Muscle layer of colon (tissue), 2 donors: ENCODE data around the gene AJAP1.

Experiments
- H3K27ac ChIP-seq: one replicate; pipeline ENCODE4 v1.7.0; 2013; ENCODE audit warnings: low read depth, mild to moderate bottlenecking, low read length, moderate library complexity
- H3K27me3 ChIP-seq, 2 donors: one replicate each; pipeline ENCODE4 v1.7.0; 2013; ENCODE audit warnings: low read length in 2 of 2, mild to moderate bottlenecking in 2 of 2; ENCODE audit not compliant: insufficient read depth in 2 of 2, control insufficient read depth in 1 of 2
- H3K36me3 ChIP-seq: one replicate; pipeline ENCODE4 v1.7.0; 2013; ENCODE audit warnings: mild to moderate bottlenecking, low read length; ENCODE audit not compliant: insufficient read depth
- H3K4me1 ChIP-seq: one replicate; pipeline ENCODE4 v1.7.0; 2013; ENCODE audit warnings: mild to moderate bottlenecking, low read length; ENCODE audit not compliant: insufficient read depth
- H3K4me3 ChIP-seq, 2 donors: one replicate each; pipeline ENCODE4 v1.7.0; 2013; ENCODE audit warnings: low read length in 2 of 2, low read depth in 1 of 2, mild to moderate bottlenecking in 1 of 2, moderate library complexity in 1 of 2
- H3K9ac ChIP-seq: one replicate; pipeline ENCODE4 v1.7.0; 2013; ENCODE audit warnings: low read length
- H3K9me3 ChIP-seq: one replicate; pipeline ENCODE4 v1.7.0; 2013; ENCODE audit warnings: mild to moderate bottlenecking, low read length
- donor health status: abdominal sarcoma.
- donor health status: Adenocarcinoma of cecum.

The AJAP1 gene

DNA sequence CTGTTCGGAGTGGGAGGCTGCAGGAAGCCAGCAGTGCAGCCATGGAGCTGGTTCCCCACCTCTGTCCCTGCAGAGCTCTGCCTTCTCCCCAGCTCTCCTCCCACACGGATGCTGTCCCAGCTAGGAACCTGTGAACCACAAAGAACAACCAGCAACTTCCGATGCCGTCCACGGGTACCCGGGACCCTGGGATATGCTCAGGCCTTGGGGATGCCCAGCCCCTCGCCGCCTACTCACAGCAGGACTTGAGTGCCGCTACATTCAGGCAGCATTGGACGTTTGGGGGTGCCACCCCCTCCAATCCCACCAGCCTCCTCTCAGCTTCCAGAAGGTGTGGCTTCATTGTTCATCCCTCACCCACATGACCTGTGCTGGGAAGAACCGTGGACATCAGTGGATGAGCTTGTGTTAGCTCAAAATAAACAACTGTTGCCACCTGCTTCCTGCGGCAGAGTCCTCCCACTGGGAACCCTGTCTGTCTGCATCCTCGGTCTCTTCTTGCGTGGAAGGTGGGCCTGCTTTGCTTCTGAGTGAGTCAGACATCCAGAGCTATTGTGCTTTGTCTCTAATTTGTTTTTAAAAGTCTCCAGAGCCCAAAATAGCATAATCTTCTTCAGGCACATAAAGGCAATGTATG is 20.1 kb upstream of the AJAP1 start:
- no peaks in the 10 kb centered on the region for H3K36me3 ChIP-seq
- no peak overlapping the region for H3K27ac ChIP-seq
- no peaks in the 10 kb centered on the region for H3K4me1 ChIP-seq
- H3K9ac ChIP-seq = no peak overlapping the region
- peaks cover 0 to 9% of the 10 kb centered on the region in 2 donors for H3K27me3 ChIP-seq
- no peaks in the 10 kb centered on the region for H3K9me3 ChIP-seq
- H3K4me3 ChIP-seq = no peak overlapping the region

DNA sequence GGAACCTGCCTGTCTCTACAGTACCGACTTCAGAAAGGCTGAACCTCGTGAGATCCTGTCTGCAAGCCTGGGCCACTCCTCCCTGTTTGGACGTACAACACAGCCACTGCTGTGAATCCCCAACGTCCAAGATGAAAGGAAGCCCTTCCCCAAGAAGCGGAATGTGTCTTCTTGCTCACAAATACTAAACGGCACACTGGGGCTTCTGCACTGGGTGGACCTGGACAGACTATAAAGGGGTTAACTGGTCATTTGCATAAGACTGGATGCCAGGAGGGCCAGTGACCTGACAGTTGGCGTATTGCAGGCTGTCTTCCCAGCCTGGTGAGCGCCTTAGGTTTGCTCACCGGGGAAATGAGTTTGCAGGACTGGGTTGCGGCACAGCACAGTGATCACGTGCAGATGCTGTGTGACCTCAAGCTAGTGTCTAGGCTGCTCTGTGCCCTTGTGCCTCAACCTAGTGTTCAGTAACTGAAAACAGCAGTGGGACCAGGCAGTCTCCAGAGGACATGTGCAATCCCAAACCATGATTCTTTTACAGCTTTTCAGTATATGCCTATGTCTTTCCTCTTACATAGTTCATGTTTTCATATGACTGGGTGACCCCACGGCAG is 19.5 kb upstream of the AJAP1 start:
- H3K27ac ChIP-seq = no peak overlapping the region
- no peaks in the 10 kb centered on the region for H3K9me3 ChIP-seq
- no peak overlapping the region for H3K9ac ChIP-seq
- H3K4me3 ChIP-seq = no peak overlapping the region
- peaks cover 0 to 9% of the 10 kb centered on the region in 2 donors for H3K27me3 ChIP-seq
- H3K36me3 ChIP-seq = no peaks in the 10 kb centered on the region
- H3K4me1 ChIP-seq = no peaks in the 10 kb centered on the region

DNA sequence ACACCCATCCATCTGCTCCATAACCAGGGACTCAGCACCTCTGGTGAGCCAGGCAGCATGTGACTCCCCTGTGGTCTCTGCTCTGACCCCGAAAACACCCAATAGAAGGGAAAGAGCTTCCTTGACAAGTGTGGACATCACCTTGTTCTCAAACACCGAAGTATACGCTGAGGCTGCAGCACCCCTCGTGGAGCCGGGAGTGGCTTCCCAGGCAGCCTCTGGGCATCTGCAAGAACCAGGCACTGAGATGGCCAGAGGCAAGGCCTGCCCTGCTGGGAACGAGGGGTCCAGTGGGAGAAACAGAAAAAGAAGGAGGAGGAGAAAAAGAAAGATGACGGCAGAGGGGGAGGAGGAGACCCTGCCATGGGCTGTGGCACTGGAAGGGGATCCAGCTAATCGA is 18.2 kb upstream of the AJAP1 start:
- H3K4me3 ChIP-seq = no peak overlapping the region
- no peaks in the 10 kb centered on the region for H3K9me3 ChIP-seq
- H3K27me3 ChIP-seq = peaks cover 0 to 9% of the 10 kb centered on the region in 2 donors

DNA sequence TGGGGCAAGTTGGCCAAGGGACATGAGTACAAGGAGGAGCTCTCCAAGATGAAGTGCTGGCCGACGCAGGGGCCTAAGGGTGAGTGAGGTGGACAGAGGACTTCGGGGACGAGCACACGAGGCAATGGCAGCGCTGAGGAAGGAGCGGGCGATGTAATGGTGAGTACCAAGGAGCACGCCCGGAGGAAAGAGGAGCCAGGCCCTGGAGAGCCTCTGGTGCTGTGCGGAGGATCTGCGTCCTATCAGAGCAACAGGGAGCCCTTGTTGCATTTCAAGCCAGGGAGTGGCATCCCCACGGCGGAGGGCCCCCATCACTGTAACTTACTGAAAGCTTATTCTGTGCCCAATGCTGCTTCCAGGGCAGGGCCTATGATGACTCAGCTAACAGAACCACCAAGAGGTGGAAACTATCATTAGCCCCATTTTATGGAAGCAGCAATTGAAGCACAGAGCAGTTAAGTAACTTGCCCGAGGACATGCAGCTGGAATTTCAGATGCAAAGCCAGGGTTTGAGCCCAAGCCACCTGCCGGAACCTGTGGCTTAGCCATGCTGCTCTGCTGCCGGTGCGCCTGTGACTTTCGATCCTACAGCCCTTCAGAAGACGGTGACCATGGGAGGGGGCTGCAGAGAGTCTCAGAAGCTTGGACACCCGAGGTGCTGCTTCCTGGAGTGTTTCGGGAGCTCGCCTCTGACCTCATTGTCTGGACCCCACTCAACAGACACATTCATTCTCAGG is 17.6 kb upstream of the AJAP1 start:
- H3K27me3 ChIP-seq = peaks cover 0 to 9% of the 10 kb centered on the region in 2 donors
- no peak overlapping the region for H3K27ac ChIP-seq
- no peaks in the 10 kb centered on the region for H3K9me3 ChIP-seq
- H3K36me3 ChIP-seq = no peaks in the 10 kb centered on the region
- H3K4me1 ChIP-seq = no peaks in the 10 kb centered on the region
- no peak overlapping the region for H3K4me3 ChIP-seq
- no peak overlapping the region for H3K9ac ChIP-seq

More for the DNA sequence above, 18.2 kb upstream of the AJAP1 start:
- no peak overlapping the region for H3K9ac ChIP-seq
- H3K36me3 ChIP-seq = no peaks in the 10 kb centered on the region
- no peaks in the 10 kb centered on the region for H3K4me1 ChIP-seq
- no peak overlapping the region for H3K27ac ChIP-seq

DNA sequence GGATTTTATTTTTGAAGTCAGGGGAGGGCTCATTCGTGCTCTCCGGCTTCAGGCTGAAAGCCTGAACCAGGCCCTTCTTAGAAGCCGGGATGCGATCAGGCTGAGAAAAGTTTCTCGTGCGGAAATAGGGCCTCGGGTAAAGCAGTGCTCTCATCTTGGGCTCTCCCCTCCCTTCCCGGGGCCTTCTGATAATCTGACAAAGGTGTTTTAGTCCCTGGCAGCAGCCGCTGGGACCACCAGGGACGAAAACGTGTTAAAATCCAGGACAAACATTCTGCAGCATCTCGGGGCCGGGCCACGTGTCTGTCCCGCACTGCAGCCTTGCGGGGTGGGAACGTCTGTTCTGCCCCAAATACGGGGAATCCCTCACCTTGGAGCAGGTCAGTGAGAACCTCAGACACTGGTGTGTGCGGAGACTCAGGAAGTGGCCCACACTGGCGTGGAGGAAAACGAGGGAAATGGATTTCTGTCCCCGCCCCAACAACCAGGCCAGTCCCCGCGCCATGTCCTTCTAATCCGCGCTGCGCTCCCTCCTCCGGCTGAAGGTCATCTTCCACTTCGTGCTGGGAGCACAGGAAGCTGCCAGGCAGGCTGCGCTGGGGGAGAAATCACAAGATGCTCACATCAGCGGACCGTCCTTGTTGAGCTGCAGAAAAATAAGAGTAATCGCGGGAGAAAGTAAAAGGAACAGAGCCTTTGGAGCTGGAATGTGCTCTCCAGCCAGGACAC is 16.6 kb upstream of the AJAP1 start:
- no peak overlapping the region for H3K27ac ChIP-seq
- H3K9me3 ChIP-seq = no peaks in the 10 kb centered on the region
- peaks cover 0 to 9% of the 10 kb centered on the region in 2 donors for H3K27me3 ChIP-seq
- H3K9ac ChIP-seq = no peak overlapping the region
- no peaks in the 10 kb centered on the region for H3K36me3 ChIP-seq
- no peak overlapping the region for H3K4me3 ChIP-seq
- H3K4me1 ChIP-seq = no peaks in the 10 kb centered on the region

DNA sequence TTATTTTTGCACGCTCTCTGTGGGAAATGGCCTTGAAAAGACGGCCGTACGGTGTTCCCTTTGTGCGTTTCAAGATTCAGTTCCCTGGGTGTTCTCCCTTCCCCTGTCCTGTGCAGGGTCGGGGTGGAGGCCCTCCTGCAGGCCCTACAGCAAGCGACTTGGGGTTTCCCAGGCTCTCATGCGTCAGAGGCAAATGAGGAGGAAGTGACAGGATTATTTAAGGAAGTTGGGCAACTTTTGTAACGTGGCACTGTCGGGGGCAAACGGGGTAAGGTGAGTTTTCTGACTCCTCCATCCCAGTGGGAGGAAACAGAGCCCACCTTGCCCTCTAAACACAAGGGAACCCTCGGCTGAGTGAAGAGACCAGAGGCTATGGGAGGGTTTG is 16.1 kb upstream of the AJAP1 start:
- H3K9ac ChIP-seq = no peak overlapping the region
- no peak overlapping the region for H3K27ac ChIP-seq
- H3K4me1 ChIP-seq = no peaks in the 10 kb centered on the region
- no peaks in the 10 kb centered on the region for H3K36me3 ChIP-seq
- H3K27me3 ChIP-seq = peaks cover 0 to 9% of the 10 kb centered on the region in 2 donors
- H3K4me3 ChIP-seq = no peak overlapping the region
- no peaks in the 10 kb centered on the region for H3K9me3 ChIP-seq

DNA sequence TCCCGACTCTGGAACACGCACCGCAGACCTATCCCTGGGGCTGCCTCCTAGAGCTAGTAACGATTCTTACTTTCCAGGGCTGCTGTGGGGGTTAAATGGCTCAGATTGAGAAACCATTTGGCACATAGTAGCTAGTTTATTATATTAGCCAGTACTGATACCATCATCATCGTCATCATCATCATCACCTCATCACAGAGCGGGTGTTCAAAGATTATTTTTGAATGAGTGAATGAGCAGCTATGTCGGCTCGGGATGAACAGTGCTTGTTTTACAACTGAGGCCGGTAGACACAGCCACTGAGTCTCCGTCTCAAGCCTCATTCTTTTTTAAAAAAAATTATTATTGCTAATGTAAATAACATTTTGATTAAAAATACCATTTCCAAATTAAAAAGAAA is 13.5 kb upstream of the AJAP1 start:
- Histone ChIP-seq H3K27ac (no peak overlapping the region), H3K9me3 (no peaks in the 10 kb centered on the region), H3K27me3 (peaks cover 0 to 9% of the 10 kb centered on the region in 2 donors), H3K9ac (no peak overlapping the region), H3K4me3 (no peak overlapping the region), H3K36me3 (no peaks in the 10 kb centered on the region), H3K4me1 (no peaks in the 10 kb centered on the region)

DNA sequence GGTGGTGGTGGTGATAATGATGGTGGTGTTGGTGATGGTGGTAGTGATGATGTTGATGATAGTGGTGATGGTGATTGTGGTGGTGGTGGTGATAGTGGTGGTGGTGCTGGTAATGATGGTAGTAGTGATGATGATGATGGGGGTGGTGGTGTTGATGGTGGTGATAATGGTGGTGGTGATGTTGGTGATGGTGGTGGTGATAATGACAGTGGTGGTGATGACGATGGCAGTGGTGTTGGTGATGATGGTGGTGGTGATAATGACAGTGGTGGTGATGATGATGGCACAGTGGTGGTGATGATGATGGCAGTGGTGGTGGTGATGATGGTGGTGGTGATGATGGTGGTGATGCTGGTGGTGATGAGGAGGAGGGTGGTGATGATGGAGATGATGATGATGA is 7.0 kb upstream of the AJAP1 start:
- Histone ChIP-seq H3K36me3 (no peaks in the 10 kb centered on the region), H3K27ac (no peak overlapping the region), H3K9ac (no peak overlapping the region), H3K4me1 (no peaks in the 10 kb centered on the region), H3K4me3 (no peak overlapping the region), H3K9me3 (no peaks in the 10 kb centered on the region), H3K27me3 (peaks cover 0 to 14% of the 10 kb centered on the region in 2 donors)

DNA sequence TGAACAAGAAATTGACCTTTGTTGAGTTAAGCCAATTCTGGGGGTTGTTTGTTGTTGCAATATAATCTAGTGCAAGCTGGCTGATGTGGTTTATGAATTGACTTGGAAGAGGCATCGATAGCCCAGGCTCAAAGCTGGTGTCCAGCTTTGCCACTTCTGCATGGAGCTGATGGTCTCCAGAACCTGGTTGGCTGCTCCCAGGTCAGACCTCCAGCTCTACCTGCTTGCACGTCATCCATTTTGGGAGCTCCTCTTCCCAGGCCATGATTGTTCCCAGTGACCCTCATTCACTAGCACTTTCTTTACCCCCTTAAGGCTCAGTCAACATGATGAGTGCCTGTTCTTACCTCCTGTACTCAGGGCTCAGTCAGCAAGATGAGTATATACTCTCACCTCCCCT is 5.8 kb upstream of the AJAP1 start:
- Histone ChIP-seq H3K4me3 (no peak overlapping the region), H3K36me3 (no peaks in the 10 kb centered on the region), H3K9me3 (no peaks in the 10 kb centered on the region), H3K9ac (no peak overlapping the region), H3K27me3 (peaks cover 10 to 25% of the 10 kb centered on the region in 2 donors), H3K4me1 (no peaks in the 10 kb centered on the region), H3K27ac (no peak overlapping the region)

DNA sequence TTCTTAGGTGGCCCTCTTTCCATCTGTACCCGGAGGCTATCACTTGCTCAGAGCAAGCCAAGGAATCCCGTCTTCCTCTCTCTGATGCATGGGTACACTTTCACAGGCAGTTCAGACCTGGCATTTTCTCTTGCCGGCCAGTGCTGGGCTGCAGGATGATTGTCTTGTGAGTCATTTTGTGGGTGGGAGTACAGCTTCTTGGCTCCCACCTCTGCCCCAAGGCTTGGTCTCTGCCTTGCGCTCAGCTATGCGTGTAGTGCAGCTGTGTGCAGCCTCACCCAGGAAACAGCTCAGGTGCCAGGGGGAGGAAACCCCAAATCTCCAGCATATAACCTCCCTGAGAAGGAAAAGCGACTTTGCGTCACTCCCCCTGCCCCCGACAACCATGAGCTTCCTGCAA is 3.9 kb upstream of the AJAP1 start:
- H3K9ac ChIP-seq = no peak overlapping the region
- H3K4me3 ChIP-seq = no peak overlapping the region
- no peaks in the 10 kb centered on the region for H3K36me3 ChIP-seq
- no peak overlapping the region for H3K27ac ChIP-seq
- peaks cover 14 to 33% of the 10 kb centered on the region in 2 donors for H3K27me3 ChIP-seq
- no peaks in the 10 kb centered on the region for H3K9me3 ChIP-seq
- no peaks in the 10 kb centered on the region for H3K4me1 ChIP-seq

DNA sequence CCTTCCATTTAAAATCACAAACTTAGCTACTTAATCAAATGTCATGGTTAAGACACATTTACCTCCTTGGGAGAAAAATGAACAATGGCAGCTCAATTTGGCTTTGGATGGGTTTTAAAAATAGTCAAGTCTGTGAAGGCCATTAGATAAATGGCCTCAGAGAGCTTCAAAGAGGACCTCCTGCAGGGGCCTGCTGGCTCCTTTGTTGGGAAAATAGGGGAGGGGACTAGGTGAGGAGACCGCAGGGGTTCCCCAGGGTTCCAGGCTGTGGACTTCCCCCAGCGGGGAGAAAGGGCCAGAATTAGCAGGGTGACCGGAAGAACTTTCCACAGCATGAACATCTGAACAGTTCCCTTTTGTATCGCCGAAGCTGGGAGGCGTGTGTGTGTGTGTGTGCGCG is 3.4 kb upstream of the AJAP1 start:
- Histone ChIP-seq H3K36me3 (no peaks in the 10 kb centered on the region), H3K9ac (no peak overlapping the region), H3K27me3 (peaks cover 14 to 35% of the 10 kb centered on the region in 2 donors), H3K9me3 (no peaks in the 10 kb centered on the region), H3K4me1 (no peaks in the 10 kb centered on the region), H3K27ac (no peak overlapping the region), H3K4me3 (no peak overlapping the region)
